ENCODE results near the gene DKC1.
A peak's percentile ranks its signal among the peaks of the same experiment; 100 is the strongest.

Gene DKC1

DNA sequence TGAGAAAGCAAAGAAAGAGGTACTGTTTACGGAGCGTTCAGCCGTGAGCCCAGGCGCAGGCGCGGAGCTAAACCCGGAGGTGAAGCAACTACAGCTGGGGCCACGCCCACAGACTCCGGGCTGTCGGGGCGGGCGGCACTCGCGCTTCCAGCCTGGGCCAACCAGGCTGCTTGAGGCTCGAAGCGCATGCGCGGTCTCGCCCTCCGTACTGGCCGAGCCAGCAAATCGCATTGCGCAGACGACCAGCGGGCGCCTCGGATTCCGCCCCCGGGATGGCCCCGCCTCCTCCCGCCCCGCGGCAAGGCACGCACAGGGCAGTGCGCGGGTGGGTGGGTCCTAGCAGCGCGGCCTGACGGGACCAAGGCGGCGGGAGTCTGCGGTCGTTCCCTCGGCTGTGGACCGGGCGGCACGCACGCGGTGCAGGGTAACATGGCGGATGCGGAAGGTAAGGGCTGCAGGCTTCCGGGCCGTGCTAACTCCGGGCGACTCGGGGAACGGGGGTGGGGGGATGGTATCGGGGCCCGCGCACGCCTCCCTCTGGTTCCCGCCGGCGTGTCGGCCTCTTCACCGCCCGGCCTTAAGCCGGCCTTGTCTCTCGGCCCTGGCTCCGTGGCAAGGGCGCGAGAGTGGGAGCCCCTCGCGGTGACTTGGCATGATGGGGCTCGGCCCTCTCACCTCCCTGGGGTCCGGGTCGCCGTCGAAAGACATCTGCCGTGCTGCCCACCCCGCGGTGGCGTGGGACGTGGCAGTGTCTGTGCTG lies at the start of gene DKC1:
Gene DKC1, plus strand, starts transcription at position 328 of the 760 bp plus-strand sequence. Its CDS starts 102 bp downstream, at position 430.
- DNase-seq = peak; percentile 91

DNA sequence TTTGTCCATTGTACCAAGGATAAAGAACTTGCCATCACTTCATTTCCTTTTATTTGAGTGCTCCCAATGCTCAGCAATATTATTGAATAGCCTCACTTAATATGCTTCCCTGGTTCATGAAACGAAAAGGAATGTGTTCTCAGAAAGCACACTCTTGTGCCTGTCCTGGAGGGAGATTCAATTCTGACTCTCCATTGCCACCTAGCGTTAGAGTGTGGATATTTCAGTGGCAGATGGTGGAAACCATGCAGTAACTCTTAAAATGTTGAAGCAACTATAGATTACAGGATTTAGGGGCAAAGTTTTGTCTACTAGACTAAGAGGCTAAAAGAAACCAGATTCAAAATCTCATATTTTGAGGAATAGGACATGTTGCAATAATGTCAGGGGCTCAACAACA lies 47.7 kb upstream of the DKC1 start:
- DNase-seq = no peak

DNA sequence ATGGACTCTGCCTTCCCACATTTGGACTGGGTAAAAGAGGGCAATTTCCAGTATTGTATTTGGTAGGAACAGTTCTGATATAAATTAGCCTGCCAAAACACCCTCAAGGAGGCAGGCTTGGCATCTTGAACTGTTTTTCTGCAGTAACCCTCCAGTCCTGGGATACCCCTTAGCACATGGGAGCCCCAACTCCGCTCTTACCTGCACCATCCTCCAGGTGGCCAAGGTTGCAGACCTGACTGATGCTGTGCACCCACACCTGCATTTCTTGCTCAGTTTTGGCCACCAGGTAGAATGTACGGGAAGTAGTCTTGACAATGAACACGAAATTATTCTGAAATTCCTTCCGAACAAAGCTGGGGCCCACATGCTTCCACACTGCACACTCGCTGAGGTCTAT lies 46.8 kb upstream of the DKC1 start:
- no peak for DNase-seq

DNA sequence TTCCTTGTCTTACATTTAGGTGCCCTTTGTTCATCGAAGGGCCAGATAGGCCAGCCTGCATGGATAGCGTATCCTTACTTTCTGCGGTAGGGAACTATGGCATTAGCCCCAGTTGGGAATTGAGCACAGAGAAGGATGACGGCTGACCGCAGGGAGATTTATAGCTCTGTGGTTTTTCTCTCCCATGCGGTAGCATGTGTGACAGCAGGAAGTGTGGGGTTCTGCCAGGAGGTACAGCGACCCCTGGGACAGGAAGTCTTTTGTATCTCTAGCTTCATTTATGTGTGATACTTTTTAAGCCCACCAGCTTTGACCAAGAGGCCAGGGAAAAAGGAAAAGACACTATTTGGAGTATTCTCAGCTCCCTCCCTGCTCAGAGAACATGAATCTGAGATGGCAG lies 44.8 kb upstream of the DKC1 start:
- DNase-seq = no peak

DNA sequence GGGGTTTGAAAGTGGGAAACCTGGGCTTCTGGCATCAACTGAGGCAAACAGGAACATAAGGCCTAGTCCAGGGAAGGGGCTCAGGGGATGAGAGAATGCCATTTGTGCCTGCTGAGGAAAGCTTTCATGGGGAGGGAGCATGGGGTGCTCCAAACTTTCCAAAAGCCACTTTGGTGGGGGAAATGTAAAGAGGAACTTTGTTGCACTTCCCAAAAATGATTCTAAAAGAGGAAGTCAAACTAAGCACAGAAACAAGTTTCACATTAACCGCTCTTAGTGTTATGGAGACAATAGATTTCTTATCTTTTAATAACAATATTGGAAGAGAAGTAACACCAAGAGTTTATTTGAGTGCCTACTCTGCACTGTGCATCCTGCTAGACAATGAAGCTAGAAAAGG lies 44.0 kb upstream of the DKC1 start:
- no peak for DNase-seq

DNA sequence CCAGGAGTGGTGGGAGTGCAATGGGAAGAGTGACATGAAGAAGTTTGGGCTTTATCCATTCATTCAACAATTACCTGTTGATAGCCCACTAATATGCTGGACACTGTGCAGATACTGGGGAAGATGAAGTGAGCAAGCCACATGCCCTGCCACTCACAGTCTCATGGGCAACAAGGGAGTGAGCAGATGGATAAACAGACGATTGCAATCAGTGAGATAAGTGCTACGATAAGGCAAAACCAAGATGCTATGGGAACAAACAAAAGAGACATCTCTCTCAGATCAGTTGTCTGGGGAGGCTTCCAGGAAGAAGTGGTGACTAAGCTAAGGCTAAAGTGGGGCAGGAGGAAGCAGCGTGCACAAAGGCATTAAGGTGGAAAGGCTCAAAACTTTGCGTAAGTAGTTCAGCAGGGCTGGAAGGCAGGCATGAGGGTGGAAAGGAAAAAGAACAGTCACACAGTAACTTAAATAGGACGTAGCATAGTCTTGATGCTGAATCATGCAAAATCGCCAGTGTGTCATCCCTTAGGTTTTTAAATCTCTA lies 43.5 kb upstream of the DKC1 start:
- DNase-seq = peak; percentile 13

DNA sequence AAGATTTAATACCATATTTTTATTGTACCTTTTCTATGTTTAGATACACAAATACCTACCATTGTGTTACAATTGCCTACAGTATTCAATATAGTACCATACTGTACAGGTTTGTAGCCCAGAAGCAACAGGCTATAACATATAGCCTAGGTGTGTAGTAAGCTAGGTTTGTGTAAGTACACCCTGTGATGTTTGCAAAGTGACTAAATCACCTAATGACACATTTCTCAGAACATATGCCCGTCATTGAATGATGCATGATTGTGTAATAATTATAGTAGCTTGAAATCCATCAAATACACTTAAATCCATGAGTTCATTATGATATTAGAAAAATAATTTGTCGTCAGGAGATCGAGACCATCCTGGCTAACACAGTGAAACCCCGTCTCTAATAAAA lies 42.6 kb upstream of the DKC1 start:
- no peak for DNase-seq

DNA sequence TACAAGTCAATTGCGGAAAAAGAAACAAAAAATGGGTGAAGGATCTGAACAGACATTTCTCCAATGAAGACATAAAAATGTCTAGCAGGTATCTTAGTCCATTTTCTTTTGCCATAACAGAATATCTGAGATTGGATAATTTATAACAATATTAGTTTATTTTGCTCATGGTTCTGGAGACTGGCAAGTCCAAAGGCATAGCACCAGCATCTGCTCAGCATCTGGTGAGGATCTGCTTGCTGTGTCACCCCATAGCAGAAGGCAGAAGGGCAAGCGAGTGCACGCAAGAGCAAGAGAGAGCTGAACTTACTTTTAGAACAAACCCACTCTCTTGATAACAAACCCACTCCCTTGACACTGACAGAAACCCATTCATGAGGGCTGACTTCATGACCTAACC lies 41.5 kb upstream of the DKC1 start:
- DNase-seq = no peak

DNA sequence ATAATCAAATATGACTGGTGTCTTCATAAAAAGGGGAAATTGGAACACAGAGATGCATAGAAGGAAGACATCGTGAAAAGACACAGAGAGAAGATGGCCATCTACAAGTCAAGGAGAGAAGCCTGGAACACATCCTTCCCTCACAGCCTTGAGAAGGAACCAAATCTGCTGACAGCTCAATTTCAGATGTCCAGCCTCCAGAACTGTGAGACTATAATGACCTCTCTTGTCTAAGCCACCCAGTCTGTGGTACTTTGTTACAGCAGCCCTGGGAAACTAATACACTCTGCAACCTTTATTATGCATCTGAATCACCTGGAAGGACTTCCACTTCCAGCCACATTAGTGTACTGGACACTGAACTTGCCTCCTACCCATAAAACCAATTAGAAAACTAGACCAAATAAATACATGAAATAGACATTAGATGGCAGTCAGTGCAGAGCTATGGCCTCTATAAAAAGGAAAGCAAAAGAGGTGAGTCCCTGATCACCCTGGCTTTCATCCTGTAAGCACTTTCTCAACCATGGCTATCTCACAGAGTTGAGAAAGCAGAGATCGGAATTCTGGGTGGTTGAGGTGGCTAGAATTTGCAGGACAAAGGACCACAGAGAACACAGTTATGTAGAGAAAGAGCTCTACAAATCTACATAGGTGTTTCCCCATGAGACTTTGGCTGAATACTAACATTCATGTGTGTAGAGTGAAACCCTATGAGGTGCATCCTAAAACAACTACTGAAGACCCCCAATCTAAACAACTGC lies 37.5 kb upstream of the DKC1 start:
- no peak for DNase-seq

DNA sequence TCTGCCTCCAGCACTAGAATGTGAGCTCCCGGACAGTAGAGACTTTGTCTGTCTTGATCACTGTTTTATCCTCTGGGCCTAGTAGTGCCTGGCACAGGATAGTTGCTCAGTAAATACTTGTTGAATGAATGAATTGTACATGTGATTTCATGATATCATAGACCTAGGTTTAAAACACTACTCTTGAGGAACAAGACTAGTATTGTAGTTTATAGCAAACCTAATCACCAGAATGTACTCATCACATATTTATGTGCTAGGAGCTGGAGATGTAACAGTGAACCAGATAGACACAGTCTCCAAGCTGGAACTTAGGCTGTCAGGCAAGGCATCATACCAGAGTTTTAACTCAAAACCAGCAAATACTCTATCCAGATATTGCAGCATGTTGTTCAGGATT lies 35.2 kb upstream of the DKC1 start:
- no peak for DNase-seq

DNA sequence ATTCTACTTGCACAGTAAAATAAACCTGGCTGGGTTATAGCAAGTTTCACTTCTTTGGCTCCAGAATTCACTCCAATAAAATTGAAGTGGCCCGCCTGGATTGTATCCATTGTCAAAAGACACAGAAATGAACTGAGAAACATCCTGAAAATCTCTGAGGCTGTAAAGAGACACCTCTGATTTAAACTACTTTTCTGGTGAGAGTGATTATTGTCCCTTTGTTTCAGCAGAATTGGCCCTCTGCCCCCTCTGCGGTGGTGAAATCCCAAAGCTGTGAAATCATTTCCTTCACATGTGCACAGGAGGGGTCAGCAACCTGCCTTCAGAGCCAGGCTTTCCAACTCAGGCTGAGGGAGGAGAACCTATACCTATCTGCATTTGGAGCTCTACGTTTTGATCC lies 34.8 kb upstream of the DKC1 start:
- no peak for DNase-seq

DNA sequence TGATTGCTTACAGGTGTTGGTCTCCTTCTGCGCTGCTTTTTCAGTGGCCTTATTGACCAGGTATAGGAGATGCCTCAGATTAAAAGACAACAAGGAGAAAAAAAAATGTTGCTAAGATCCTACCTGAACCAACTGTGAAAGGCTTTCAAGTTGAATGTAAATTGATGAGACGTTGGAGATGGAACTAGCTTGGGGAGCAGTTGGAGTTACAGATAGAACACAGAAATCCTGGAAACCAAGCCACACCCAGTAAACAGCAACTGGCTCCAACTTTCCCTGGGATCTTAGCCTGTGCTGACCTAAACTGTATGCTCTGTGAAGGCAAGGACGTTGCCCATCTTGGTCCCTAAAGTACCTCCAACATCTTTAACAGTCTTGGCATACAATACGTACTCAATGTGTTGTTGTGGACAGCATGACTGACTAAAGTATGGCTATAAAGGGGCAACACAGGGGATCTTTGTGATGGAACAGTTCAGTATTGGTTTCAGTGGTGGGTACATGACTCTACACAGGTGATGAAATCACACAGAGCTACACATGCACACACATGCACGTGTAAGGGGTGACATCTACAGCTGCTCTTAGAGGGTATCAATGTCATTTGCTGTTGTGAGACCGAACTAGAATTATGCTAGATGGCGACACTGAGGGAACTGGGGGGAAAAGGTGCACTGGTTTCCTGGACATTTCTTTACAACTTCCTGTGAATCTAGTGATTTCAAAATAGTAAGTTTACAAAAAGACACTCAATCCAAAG lies 34.1 kb upstream of the DKC1 start:
- no peak for DNase-seq

DNA sequence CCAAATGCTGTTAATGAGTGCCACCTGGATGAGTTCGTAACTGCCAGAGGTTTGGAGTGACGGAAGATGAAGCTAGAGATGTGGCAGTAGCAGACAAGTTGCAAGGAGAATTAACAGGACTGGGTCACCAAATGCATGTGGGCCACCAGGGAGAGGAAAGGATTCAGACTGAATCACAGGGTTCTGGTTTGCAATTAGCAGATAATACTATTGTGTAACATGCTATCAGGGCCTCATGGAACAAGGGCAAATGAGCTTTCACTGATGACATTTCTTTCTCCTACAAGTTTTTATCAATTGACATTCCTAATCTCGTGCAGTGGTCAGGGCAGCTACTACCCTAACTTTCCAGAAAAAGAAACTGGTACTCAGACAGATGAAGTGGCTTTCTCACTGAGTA lies 33.2 kb upstream of the DKC1 start:
- DNase-seq = no peak

DNA sequence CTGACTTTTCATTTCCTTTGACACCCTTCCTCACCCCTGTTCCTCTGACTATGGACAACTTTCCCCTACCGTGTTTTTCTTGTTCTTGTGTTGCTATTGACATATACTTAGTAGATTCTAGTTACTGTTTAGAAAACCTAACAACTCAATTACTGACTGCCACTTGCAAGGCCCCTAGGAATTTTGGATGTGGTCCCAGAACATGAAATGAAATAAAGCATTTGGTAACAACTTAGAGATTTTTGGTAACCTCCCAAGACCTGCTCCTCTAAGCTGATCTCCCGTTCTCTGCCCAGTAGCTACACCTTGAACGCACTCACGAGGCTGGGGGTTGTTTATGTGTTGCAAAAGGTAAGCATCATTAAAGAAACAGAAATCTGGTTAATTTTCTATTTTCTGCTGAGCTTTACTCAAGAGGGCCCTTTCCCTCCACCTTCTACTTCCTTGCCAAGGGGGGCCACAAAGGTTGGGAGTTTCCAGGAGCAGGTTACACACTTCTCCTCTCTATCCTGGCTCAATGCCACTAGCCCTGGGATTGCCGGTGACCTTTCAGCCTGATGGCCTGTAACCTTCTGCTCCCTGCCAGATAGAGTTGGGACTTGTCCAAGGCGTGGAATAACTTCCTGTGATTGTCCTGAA lies 32.3 kb upstream of the DKC1 start:
- DNase-seq = no peak

DNA sequence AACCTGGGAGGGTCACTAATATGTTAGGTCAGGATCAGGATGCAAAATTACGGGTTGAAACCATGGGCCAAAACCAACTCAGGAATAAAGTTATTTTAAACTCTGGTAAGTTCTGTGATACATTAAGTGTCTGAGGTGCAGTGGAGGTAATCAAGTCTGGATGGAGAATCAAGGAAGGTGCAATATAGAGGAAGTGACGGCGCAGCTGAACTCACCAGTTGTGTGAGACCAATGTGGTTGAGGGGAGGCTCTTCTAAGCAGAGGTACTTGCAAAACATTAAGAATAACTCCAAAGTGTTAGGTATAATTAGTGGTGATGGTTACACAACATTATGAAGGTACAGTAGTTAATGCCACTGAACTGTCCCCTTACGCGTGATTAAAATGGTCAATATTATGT lies 31.5 kb upstream of the DKC1 start:
- no peak for DNase-seq

DNA sequence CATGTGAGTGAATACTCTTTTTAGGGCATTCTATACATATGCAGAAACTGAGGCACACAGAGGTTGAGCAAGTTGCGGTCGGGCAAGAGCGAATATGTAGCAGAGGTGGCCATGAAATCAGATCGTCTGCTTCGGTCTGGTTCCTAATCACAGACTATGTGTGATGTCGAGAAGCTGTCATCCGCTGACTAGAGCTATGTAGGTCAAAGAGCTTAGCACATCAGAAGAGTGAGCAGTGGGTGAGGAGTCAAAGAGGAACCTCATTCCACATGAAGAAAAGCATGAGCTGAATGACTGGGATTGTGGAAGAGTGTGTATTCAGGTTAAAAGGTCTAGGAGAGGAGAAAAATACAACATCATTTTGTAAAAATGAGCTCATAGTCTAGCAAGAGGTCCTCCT lies 30.8 kb upstream of the DKC1 start:
- no peak for DNase-seq

DNA sequence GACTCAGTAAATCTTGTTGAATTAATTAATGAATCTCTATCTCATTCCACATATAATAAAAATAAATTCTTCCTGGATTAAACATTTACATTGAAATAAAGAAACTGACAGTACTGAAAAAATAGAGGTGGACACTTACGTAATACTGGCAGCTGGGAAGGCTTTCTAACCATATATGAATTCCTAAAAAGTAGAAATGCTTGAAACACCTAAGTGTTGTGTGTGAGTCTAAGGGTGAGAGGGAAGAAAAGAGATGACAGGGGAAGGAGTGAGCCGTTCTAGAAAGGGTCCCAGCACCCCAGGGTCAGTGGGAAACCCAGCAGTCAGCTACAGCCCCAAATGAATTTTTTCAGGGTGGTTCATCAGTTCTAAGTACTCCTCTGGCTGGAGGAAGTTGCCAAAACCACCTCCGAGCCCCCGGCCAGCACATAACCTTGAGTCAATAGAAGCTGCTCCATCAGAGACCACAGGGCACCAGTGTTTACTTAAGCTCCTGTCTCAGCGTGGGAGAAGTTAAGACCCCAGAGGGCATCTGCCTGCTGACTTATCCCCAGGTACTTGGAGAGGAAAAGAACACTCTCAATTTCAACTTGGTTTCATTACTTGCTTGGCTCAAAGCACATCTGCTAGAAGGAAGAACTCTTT lies 30.1 kb upstream of the DKC1 start:
- DNase-seq = no peak

DNA sequence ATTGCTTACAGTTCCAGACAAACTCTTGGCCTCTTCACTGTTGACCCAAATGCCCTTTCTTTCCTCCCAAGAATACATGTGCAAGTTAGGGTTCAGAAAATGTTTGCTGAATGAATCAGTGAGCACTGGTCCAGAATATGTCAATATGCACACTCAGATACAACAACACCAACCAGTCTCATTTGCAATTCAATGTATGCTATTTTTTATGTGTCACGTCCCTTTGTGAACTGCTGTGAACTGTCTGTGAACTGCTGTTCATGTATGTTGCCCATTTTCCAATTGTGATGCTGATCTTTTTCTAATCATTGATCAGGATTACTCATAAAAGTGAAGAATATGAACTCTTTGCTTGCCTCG lies 29.6 kb upstream of the DKC1 start:
- no peak for DNase-seq

DNA sequence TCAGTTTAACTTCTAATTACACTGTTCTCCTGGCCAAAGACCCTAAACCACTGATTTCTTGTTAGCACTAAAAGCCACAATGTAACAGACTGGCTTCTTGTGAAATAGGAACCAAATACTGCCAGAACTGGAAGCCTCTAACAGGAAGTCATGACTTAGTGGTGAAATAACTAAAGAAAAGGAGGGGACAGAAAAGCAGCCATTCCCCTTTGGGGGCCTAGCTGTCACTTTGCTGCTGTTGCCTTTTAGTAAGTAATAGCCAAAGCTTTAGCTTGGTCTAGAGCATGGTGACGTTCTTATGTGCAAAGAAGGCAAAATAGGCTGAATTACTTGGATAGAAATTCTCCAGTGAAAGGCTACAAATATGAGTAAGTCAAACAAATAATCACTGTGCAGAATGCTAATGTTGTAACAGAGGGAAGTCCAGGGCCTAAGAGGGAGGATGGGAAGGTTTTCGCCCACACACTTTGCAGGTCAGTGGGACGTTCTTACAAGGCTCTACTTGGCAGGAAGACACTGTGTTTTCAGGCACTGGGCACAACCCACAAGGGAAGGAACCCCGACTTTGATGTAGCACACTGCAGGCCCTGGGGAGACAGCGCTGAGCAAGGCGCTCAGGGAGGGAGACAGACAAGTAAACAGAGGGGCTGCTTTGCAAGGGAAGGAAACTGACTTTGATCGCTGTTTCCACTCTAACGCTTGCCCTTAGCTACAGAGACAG lies 28.4 kb upstream of the DKC1 start:
- no peak for DNase-seq

DNA sequence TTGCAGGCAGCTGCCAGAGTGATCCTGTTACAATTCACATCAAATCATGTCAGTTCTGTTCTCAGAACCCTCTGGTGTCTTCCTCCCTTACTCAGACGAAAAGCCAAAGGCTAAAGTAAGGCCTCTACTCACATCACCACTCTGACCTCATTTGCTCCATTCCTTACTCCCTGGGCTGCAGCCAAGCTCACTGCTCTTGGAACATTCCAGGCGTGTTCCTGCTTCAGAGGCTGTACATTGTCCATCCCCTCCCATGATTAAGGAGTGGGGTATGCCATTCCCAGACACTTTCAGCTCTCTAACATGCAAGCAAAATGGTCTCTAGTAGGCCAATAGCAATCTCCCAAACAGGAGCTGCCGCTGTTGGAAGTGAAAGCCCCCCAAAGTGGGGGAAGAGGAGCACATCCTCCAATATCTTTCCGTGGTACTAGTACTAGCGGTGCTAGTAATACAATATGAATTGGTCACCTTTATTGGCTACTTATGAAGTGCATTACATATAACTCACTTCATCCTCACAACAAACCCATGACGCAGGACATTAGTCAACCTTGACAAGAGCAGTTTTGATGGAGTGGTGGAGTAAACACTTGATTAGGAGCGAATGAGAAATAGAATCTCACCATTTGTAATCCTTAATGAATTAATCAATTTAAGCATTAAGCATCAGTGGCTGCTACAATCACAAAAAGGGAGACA lies 26.8 kb upstream of the DKC1 start:
- DNase-seq = no peak

DNA sequence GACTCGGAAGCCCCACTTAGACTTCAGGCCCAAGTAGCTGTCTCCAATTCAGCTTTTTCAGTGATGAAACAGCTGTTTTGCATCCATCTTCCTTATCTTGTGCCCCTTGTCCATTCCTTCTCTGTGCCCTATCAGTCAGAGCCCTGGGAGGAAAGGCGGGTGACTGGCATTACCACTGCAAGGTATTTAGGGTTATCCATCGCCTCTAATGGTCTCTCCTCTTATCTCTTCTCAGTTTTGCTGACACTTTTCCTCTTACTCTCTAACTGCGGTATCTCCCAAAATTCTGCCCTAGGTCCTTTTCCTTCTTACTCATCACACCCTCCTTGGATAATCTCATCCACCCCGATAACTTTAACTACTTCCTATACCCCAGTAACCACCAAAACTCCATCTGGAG lies 25.5 kb upstream of the DKC1 start:
- DNase-seq = no peak

All from activated CD4-positive, alpha-beta T cell treated with anti-CD3 and anti-CD28 coated beads for 1 hour (primary cell).